C1 segment of cervical spinal cord (tissue), 14 donors: ENCODE data around the gene SORCS1.

Experiments used
- DNase-seq, 14 donors: peaks; one replicate each; lab custom pipeline; 2025; lab: John Stamatoyannopoulos, UW

Gene SORCS1

DNA sequence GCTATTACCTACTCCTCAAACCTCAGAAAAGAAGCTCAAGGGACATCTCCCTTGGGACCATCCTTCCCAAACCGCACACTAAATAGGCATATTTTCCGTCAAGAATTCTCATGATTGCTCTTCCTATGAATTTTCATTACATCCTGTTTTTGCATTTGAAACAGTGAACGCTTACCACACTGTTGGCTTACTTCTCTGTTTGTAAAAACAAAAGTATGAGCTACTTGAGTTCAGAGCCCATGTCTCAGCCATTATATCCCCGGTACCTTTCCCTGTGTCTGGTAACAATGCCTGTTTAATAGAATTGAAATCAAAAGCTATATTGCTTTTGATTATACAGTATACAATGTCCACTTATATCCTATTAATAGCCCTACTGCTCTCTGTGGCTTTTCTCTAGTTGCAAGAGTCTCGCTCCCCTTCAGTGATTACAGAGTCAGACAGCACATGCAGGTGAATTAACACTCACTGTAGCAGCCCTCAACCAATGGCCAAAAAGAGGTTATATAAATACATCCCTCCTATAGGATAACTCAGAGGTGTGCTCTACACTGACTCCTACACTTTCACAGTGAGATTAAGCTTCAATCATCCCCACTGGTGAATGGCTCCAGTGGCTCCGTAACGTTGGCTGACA, 264.4 kb downstream of the SORCS1 start:
- no peak for DNase-seq

DNA sequence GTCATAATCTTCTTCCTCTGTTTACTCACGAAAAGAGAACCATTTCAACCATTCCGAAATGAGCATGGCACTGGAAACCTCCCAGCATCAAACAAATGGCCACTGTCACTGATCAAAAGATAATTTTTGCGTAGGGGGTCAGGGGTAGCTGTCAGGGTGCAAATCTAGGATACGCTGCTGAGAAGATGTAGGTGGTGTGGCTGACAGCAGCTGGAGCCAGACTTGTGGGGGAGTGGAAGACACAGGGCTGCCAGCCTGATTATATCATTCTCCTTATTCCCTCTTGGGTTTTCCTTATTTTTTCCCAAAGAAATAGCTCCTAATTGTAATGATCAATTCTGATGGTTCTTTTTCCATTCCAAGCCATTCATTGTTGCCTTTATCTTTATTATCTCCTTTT, 266.1 kb downstream of the SORCS1 start:
- DNase-seq = no peak

DNA sequence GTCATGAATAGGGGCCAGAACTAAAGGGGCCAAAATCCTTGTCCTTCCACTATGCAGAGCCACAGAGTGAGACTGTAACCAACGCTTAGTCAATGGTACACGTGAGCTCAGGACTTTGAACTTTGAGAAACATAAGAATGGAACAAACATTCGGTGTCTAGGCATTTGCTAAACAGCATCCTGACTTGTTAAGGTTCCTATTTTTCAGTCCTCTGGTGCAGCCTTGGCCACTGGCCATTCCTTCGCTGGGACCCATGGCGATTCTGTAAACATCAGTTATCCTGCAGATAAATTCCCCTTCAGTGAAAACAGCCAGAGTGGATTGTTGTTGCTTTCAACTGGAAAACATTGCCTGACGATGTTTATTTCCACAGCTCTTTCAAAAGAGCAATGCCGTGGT, 266.8 kb downstream of the SORCS1 start:
- no peak for DNase-seq

DNA sequence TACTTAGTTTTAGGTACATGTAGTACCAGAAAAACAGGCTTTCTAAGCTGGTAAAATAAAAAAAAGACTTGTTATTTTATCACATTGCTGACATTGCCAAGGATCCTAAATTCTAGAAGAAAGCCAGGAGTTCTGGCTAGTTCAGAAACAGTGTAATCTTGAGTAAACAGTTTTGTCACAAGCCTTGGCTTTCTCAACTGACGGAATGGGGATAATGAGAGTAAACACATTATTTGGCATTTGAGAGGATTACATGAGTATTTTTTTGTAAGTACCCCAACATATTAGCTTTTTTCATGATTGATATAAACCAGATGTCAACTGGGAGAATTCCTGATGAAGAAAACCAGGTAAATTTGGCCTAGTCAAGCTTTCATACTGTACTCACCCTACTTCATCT, 269.8 kb downstream of the SORCS1 start:
- DNase-seq = no peak

DNA sequence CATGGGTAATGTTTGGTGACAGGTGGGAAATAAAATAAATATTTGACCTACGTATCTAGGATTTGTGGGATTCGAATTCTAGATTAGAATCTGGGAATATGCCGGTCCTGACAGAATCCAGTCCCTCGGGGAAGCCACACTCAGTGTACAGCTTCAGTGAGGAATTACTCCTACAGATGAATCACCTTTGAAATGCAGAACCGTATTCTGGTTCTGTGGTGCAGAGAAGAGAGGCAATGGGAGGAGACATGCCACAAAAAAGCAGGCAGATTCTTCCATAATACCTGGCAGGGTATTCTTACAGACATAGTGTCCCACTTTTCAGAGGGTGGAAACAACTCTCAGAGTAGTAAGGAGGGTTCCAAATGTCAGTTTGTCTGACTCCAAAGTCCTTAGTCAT, 286.9 kb downstream of the SORCS1 start:
- DNase-seq = no peak

DNA sequence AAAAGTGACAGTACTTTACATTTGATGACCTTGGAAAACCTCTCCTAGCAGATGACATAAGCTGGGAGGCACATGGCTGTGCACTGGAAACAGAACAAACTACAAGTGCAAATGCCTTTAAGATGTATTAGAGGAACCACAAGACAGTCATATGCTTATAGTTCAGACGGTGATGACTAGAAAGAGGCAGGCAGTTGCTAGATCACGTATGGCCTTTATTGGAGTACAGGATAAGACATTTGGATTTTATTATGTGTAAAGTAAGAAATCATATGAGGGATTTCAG, 290.0 kb downstream of the SORCS1 start:
- DNase-seq = no peak

DNA sequence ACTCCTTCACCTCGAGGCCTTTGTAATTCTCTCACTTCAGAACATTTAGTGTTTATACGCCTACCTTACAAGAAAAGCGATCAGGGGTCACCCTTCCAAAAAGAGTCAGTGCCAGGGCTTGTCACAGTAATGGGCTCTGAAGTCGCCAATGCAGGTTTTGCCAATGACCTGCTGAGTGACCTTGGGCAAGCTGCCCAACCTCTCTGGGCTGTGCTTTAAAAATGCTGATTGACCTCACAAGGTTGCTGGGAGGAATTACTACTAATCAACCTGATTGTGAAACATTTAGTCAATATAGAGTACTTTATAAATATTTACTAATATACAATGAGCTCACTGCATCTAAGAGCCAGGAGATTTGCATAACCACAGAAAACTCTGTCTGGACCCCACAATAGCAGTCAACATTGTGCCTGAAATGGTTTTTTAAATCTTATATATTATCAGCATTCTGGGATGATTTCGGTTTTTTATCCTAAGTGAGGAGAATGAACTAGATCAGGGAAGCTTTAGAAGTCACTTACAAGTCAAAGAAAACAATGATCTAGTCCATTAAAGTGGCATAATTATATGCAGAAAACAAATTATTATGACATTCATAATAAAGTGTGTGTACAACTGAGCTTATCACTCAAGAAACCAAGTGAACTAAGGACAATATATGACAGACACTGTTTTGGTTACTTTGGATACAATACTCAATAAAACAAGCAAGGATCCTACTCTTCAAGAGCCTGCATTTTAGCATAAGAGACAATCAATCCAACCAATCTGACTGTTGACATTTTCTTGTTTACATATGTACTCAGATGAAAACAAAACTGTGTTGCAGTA, 290.5 kb downstream of the SORCS1 start:
- DNase-seq = no peak

DNA sequence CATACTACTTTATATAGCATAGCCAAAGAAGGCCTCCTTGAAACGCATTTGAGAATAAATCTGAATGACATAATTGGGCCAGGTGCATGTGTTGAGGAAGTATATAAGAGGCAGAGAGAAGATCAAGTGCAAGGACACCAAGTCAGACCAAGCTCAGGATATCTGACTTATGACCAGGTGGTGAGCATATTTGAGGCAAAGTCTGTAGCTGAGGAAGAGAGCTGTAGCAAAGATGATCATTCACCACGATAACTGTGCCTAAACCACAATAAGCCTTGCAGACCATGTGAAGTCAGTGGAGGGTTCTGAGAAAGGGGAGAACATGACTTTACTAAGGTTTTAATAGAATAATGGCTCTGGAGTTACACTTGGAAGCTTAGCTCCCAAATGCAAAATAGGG, 292.3 kb downstream of the SORCS1 start:
- DNase-seq = no peak

DNA sequence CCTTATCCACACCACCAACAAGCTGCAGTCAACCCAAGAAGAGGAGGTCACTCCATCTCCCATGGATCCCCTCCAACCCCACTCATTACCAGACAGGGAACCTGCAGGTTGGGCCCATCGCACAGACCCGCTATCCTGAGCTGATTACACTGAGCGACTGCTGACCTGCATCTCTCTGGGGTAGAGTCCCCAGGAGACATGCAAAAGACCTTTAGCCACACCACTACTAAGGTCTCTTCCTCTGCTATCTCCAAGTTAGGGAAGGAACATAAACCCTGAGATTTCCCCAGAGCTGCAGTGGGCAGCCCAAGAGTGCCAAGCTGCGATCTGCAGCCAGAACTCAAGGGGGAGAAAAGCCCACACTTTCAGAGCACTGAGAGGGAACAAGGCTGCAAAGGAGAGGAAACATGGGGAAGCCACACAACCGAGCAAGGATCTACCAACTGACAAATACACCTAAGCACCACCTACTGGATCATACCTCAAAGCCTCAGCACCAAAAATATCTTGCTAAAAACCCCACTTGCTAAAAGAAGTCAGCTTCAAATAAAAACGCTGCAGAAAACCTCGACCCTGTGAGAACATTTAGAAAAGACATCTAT, 298.2 kb downstream of the SORCS1 start:
- peak in 1 of 14 donors; percentile 0 for DNase-seq

DNA sequence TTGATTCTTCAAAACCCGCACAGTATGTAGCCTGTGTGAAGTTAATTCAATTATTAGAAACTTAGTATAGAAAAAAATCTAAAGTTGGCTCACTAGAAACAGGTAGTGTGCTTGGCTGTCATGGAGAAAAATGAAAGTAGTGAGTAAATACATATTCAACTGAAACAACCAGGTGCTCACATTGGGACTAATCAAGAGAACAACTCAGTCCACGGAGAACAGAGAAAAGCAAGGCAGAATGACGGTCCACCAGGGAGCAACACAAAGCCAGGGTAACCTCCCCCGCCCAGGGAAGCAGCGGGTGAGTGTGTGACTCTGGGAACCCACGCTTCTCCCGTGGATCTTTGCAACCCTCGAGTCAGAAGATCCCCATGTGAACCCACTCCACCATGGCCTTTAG, 300.5 kb downstream of the SORCS1 start:
- no peak for DNase-seq

DNA sequence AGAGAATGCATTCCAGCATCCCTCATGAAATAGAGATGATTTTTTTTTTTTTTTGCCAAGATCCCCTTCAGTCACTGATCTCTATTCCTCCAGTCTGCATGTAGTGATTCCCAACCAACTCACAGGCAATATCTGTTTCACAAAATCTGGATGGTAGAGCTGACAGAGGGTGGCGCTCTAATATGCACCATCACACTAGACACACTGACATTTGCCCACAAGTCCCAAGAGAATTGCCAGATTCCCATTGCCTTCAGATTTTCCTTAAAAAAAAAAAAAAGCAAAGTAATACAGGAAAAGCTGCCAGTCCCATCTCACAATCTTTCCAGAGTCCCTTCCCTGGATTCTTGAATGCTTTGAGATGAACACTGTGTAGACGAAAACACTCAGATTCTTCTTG, 301.0 kb downstream of the SORCS1 start:
- no peak for DNase-seq

DNA sequence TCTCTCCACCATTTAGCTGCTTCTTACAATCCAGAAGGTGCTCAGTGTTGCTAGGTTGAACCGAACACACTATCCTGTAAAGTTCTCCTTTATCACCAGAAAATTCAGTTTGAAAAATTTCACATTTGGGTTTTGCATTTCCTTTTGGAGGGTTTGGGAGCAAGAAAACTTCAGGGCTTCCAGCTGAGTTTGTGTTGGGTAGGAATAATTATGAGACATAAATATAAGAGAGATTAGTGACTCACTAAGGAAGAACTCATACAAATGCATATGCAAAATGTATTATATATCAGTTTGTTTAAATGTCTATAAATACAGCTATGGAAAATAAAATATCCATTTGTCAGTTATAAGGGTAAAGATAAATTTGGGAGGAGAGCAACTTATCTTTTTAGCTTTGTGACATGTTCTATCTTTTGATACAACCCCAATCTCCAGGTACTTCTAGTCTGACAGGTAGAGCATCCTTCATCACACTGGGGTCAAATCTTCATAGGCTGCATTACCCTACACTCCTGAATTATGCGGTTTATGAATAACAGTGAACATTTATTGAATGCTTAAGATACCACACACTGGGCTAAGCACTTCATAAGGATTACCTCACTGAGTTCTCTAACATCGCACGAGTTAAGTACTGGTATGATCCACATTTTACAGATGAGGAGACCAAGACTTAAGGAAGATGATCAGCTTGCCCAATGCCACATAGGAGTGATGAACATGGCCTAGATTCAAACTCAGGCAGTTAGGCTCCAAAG, 304.4 kb downstream of the SORCS1 start:
- DNase-seq = no peak

DNA sequence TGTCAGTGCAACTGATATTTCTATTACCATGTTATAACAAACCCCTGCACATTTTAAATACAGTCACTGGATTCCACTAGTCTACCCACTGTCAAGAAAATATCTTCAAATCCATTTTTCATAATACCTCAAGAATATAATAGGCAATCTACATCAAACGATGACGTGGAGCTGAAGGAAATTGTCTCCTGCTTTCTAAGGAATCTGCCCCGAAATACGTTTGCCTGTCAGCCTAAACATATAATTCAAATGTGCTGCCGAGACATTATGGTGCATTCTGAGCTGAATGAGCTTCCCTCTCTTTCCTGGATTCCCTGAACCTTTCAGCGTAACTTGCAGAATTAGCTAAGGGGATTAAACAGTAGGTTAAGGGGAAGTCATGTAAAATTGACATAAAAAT, 306.8 kb downstream of the SORCS1 start:
- no peak for DNase-seq

DNA sequence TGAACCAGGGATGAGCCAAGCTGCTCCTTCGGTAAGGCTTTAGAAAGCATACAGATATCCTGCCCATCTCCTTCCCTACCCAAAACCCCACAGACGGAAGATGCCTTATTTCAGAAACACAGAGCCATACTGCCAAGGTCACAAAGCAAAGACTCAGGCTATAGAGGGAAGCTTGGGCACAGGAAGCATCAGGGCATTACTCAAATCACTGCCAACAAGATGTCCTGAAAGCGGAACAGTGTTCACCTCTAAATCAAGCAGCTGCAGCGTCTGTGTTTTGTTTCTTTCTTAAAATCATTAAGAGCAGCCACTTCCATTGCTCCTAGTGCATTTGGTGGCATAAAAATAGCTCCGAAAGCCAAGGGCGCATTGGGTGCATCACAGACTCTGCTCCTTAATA, 307.3 kb downstream of the SORCS1 start:
- DNase-seq = peak in 1 of 14 donors; percentile 3

DNA sequence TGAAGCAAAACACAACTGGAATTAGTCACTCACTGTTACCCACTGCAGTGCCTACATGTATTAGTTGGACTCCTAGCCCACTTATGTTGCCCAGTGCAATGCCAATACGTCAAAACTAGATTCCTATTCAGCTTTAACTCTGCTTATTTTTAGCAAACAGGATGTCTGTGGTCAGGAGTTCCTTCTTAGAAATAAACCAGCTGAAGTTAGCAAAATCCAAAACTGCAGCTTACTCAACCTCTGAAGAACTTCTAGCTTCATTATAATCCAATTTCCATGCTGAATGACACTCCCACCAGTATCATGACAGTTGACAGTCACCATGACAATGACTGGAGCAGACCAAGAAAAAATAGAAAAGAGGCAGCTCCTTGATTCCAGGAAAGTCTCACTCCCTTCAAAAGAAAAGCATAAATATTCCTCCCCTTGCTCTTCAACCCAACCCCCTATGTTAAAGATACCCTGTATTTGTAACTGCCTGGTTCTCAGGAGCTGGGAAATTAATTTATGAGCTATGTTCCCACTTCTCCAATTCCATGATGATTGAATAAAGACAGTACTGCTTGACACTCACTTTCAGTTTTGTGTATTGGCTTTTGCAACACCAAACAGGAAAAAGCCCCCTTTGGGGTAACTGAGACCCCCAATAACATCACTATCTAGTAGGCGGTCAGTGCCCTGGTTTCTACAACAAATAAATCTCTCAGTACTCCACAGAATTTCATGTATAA, 327.4 kb downstream of the SORCS1 start:
- no peak for DNase-seq

DNA sequence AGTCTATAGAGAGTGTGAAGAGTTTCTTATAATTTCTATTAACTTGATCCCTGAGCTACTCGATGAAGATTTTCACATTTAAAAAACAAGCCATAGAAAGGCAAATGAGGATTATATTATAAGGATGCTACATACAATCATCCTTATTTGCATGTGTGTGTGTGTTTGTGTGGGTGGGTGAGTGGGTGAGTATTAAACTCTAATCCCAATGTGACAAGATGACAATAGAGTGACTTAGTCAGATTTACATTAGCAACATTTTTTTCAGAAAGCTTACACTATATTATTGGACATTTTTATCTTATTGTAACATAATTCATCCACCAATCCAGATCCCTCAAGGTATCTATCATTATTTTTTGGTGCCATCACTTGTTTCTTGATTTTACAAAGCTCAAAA, 331.7 kb downstream of the SORCS1 start:
- no peak for DNase-seq

DNA sequence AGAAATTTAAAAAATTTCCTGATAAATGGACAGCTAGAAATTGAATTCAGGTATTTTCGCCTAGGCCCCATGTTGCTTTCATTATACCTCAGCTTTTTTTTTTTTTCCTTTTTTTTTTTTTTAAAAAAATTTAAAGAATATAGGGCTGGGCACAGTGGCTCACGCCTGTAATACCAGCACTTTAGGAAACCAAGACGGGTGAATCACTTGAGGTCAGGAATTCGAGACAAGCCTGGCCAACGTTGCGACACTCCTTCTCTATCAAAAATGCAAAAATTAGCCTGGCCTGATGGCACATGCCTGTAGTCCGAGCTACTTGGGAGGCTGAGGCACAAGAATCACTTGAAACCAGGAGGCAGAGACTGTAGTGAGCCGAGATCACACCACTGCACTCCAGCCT, 334.0 kb downstream of the SORCS1 start:
- no peak for DNase-seq

DNA sequence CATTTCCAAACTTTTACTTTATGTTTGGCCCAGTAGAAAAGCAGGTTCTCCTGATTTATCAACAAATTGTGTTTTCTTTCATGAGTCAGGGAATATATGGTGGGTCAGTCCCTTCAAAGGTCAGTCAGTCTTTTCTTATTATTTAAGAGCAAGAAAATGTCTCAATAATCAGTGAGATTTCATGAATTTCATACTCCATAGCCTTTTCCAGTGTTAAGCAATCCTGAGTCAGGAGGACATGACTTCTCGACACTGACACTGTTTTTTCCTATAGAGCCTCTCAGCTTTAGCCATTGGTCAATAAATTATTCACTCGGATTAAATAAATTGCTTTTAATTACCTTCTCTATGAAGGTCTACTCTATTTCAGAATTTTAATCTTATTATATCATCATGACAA, 334.5 kb downstream of the SORCS1 start:
- no peak for DNase-seq

DNA sequence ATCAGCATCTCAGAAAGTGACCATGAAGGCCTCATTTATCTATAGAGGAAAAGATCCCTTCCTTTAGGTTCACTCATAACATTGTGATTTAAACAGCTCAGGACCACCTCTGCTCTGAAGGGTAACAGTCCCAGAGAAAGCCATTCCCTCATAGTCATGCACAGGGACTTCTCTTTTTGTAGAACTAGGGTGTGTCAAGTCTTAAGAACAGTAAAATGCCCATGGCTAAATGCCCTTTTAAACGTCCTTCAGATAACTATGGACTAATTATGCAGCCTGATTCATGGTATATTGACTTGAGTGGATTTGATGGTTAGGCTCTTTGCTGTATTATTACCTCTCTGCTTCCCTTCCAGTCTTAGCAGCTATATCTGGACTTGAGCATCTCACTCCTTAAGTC, 337.8 kb downstream of the SORCS1 start:
- no peak for DNase-seq

DNA sequence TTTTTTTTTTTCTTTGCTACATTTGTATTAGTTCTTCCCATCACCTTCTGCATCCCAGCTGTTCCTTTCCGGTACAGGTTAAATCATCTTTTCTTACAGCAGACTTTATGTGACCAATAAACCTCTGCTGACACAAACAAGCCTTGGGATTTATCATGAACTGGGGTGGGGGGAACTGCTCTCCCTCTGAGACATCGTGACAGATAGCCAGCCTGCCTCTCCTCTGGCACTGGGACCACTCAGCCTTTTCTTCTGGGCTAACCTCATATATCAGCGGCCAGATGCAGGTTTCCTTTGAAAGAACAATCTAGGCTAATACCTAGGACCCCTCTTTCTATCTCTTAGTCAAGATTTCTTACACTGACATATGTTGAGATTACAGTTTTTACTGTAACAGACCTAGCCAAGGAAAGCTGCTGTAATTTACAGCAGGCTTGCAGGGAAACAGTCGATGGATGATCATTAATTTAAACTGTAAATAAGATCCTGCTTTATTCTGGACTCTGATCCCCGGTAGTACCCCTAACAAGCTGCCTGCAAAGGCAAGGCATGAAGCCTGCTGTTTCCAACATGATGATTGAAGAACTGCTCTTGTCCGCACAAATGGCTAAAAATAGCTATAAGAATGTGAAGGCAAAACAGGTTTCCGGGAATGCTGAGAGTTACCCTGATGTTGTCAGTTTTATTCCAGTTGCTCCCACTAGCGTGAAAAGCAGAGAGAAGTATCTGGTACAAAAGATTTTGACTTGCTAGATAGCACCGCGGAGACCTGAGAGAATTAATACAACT, 338.7 kb downstream of the SORCS1 start:
- DNase-seq = no peak

DNA sequence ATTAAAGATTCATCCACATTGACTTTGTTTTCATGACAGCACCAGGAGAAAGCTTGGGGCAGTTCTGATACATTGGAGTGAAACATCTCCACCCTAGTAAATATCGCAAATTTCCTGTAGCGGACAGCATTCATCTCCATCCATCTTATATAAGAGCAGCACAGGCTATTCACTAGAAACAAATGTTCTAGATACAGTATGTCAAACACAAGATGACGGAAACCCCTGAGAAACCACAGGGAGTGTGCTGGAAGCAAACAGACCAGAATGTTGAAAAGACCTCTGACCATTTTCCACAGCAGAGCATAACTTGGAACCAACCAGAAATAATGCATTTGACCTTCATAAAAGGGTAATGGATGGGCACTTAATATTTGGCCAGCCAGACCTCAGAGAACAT, 343.9 kb downstream of the SORCS1 start:
- no peak for DNase-seq
